GM18858 (cell line): Measurements from ENCODE around the gene PLXND1.
"Not testable (repeated sequence)": the region's sequence is repeated elsewhere in the genome, so short reads cannot be mapped to it uniquely, and the experiment has no call there.

Experiments
- ATAC-seq: cut with Tn5 transposase; IDR thresholded peaks from one replicate; pipeline ENCODE4 v1.9.1; 2021; ENCODE audit not compliant: unreplicated experiment

The PLXND1 gene

DNA sequence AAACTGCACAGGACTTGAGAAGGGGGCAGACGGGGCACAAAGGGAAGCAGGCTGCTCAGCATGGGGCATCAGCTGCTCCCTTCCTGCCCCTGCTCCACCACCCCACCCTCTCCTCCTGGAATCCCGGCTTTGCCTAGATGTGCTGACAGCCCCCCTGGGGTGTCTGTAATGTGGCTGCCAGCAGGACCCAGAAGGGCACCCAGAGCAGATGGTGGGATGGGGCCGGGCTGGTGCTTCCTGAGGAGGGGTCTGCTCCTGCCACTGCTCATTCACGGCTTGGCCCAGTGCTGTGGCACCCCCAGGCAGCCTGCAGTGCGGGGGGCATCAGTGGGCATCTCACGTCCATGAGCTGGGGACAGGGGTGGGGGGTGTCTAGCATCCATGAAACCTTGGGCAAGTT lies 53.3 kb downstream of the PLXND1 start:
- ATAC-seq: no peak

GRCh38 chr3:129552287-129553050 lies 54.0 kb downstream of the PLXND1 start:
- no peak for ATAC-seq

GRCh38 chr3:129549805-129550204 lies 56.7 kb downstream of the PLXND1 start:
- no peak for ATAC-seq

DNA sequence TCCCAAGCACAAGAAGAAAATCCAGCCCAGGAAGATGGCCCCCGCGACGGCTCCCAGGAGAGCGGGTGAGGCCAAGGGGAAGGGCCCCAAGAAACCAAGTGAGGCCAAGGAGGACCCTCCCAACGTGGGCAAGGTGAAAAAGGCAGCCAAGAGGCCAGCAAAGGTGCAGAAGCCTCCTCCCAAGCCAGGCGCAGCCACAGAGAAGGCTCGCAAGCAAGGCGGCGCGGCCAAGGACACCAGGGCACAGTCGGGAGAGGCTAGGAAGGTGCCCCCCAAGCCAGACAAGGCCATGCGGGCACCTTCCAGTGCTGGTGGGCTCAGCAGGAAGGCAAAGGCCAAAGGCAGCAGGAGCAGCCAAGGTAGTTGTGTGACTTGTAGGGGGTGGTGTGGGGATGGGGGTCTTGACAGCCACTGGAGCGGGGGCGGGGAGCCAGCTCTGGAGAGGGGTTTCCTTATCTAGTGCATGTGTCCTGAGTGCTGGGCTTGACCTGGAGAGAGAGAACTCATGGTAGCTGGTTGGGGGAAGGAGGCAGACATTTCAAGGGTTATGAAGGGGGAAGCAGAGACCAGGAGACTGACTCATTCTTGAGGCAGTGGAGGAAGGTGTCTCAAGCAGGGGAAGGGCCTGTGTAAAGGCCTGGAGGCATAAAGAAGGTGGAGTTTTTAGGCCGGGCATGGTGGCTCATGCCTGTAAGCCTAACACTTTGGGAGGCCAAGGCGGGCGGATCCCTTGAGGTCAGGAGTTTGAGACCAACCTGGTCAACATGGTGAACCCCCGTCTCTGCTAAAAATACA lies 57.3 kb downstream of the PLXND1 start:
- no peak for ATAC-seq

DNA sequence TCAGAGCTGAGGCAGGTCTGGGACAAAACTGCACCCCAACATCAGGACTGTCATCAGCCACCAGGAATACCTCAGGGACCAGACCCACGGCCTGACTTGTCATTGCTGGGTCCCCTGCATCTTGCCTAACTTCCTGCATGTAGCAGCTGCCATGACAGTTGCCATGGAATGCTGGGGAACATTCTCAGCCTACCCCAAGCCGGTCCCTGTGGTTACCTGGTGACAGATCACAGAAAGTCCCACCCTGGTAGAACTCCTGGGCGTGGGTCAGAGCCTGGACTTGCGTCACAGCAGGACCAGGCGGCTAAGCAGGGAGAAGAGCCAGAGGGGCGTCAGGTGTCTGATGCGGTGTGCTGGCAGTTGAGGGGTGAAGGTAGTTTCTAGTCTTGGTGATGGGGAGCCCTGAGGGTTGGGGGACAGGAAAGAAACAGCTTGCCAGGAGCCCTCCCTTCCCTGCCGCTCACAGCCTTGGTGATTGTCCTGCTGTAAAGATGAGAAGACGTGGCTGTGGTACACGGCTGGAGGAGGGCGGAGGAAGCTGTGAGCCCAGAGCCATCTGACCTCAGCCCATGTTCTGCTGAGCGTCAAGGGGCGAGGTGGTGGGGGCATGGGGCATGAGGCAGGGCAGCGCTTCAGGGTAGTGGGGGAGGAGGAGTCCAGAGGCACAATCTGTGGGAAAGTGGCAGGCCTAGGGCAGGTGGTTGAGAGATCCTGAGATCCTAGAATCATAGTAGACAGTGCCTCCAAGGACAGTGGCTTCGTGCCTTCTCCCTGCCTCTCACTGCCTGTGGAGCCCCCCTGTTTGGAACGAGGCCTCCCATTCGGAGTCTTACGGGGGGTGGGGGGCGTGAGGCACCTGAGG lies 58.1 kb downstream of the PLXND1 start:
- no peak for ATAC-seq

DNA sequence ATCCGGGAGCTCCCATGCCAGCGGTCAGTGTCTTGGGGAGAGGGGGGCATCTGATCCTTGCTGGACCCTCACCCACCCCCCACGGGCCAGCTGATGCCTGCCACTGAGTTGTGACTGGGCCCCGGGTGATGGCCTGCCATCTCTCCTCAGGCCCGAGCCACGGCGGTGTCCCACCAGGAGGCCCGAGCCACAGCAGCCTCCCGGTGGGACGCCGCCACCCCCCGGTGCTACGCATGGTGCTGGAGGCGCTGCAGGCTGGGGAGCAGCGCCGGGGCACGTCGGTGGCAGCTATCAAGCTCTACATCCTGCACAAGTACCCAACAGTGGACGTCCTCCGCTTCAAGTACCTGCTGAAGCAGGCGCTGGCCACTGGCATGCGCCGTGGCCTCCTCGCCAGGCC lies 59.2 kb downstream of the PLXND1 start:
- no peak for ATAC-seq

DNA sequence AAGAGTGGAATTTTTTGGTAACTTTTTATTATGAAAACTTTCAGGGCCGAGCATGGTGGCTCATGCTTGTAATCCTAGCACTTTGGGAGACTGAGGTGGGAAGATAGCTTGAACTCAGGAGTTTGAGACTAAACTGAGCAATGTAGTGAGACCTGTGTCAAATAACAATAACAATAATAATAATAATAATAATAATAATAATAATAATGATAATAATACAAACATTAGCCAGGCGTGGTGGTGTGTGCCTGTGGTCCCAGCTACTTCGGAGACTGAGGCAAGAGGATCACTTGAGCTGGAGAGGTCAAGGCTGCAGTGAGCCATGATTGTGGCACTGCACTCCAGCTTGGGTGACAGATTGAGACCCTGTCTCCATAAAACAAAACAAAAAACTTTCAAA lies 60.5 kb downstream of the PLXND1 start:
- ATAC-seq: not testable (repeated sequence)

DNA sequence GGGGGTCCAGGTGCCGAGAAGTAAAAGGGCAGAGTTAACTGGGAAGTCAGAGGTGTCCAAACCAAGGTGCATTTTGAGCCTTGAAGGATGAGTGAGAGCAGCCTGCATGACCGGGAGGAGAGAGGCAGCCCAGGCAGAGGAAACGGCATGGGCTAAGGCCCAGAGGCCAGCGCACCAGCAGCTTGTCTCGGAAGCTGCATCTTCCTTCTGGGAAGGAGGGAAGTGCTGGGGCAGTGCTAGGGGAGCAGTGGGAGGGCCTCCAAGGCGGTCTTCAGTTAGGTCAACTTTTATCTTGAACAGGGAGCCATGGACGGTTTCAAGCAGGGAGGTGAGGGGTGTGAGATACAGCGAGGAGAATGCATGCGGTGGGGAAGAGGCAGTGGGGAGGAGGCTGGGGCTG lies 62.5 kb downstream of the PLXND1 start:
- ATAC-seq: no peak

DNA sequence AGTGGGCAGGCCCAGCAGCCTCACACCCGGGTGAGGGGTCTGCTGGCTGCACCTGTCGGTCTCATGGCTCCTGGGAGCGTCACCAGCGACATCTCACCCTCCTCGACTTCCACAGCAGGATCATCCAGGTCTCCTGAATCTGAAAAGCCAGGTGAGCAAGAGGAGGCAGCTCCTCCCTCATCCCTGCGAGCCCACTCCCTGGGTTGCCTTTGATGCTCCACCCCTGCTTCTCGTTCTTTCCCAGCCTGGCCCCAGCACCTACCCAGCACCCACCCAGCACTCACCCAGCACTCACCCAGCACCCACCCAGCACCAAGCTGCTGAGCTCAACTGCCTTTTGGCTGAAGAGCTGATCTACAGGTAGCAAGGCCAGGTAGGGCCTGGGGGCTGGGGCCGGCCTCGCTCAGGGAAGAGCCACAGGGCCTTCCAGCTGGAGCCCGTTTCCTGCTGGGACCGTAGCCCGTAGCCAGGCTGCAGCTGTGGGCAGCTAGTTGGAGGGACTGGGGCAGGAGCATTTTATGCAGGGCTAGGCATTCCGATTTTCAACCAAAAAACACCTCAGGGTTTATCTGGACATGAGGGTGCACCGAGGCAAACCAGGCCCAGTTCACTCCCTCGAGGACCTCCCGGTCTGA lies 63.2 kb downstream of the PLXND1 start, which contains the start of gene H1-8:
TSS of gene H1-8 (plus strand) at position 20 of the 635 bp plus-strand sequence. CDS start at position 64, 44 bp downstream.
- ATAC-seq: no peak

GRCh38 chr3:129542747-129543146 lies 63.7 kb downstream of the PLXND1 start:
- no peak for ATAC-seq

DNA sequence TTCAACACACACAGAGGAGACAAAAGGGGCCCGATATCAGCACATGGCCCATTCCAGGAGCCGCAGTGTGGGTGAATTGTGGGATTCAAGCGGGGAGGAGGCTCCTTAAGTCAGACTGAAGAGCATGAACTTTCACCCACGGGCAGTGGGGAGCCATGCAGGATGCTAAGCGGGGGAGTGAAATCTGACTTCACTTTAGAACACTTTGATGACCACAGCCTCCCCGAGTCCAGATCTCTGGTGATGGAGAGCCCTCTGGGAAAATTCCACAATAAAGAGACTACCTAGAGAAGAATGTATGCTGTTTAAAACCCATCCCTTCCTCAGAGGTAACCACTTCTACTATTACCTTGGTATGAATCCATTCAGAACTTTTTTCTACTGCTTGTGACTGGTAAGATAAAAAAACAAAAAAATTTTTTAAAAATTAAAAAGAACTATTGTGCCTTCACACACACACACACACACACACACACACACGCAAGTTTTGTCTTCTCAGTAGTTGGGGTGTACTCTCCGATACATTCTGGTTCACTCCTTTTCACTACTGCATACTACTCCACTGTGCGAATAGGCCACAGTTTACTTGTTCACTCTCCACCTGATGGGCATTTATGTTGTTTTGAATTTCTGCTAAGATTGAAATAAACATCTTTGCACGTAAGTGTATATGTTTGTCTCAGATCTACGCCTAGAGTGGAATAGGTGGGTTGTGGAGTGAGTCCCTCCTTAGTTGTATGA lies 65.5 kb downstream of the PLXND1 start:
- no peak for ATAC-seq

GRCh38 chr3:129539206-129539605 lies 67.3 kb downstream of the PLXND1 start:
- no peak for ATAC-seq

GRCh38 chr3:129536804-129537203 lies 69.7 kb downstream of the PLXND1 start:
- ATAC-seq: no peak

- no peak for ATAC-seq
These were observed 70.2 kb downstream of the PLXND1 start for GRCh38 chr3:129536374-129536667.

GRCh38 chr3:129535075-129535474 lies 71.4 kb downstream of the PLXND1 start:
- no peak for ATAC-seq

- no peak for ATAC-seq
These were observed 71.9 kb downstream of the PLXND1 start for GRCh38 chr3:129534428-129535027.

DNA sequence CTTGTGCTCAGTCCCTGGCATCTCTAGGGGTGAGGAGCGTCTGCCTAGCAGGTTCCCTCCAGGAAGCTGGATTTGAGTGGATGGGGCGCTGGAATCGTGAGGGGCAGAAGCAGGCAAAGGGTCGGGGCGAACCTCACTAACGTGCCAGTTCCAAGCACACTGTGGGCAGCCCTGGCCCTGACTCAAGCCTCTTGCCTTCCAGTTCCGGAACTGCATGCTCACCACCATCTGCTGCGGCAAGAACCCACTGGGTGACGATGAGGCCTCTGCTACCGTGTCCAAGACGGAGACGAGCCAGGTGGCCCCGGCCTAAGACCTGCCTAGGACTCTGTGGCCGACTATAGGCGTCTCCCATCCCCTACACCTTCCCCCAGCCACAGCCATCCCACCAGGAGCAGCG lies 73.1 kb downstream of the PLXND1 start:
- no peak for ATAC-seq

DNA sequence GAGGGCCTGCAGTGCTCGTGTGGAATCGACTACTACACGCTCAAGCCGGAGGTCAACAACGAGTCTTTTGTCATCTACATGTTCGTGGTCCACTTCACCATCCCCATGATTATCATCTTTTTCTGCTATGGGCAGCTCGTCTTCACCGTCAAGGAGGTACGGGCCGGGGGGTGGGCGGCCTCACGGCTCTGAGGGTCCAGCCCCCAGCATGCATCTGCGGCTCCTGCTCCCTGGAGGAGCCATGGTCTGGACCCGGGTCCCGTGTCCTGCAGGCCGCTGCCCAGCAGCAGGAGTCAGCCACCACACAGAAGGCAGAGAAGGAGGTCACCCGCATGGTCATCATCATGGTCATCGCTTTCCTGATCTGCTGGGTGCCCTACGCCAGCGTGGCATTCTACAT lies 74.2 kb downstream of the PLXND1 start:
- no peak for ATAC-seq

DNA sequence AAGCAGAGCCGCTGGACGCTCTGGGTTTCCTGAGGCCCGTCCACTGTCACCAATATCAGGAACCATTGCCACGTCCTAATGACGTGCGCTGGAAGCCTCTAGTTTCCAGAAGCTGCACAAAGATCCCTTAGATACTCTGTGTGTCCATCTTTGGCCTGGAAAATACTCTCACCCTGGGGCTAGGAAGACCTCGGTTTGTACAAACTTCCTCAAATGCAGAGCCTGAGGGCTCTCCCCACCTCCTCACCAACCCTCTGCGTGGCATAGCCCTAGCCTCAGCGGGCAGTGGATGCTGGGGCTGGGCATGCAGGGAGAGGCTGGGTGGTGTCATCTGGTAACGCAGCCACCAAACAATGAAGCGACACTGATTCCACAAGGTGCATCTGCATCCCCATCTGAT lies 74.8 kb downstream of the PLXND1 start:
- no peak for ATAC-seq

- ATAC-seq: no peak
These were observed 75.7 kb downstream of the PLXND1 start for GRCh38 chr3:129530821-129531220.
